Neural cell (in vitro differentiated cells): Measurements from ENCODE around the gene GTF2I. TPM values are rescaled to one million over a fixed set of nuclear protein-coding genes. Genes with fewer than 3 reads are reported as not detected.

Source experiments
- H2AFZ ChIP-seq: fragments of 200-600, 300-800 bp; sonication (generic), shearing (Covaris generic); 2 replicates; pipeline ENCODE4 v1.6.0; 2014; ENCODE audit warnings: low read depth, mild to moderate bottlenecking, antibody characterized with exemption, low read length, moderate library complexity
- H3F3A ChIP-seq: fragments of 200-600 bp; shearing (Covaris generic); 2 replicates; pipeline ENCODE4 v1.6.1; 2016; ENCODE audit warnings: mild to moderate bottlenecking, moderate library complexity, mixed read lengths, antibody characterized with exemption, low read length; ENCODE audit not compliant: insufficient read depth, poor library complexity, severe bottlenecking
- H3K27ac ChIP-seq: fragments of 200-600, 300-800 bp; sonication (generic), shearing (Covaris generic); 2 replicates; pipeline ENCODE4 v1.5.1; 2014; ENCODE audit warnings: mild to moderate bottlenecking, low read length, moderate library complexity
- H3K27me3 ChIP-seq: fragments of 300-800, 200-600 bp; sonication (generic), shearing (Covaris generic); 2 replicates; pipeline ENCODE4 v1.6.0; 2014; ENCODE audit warnings: mild to moderate bottlenecking, low read depth, low read length, moderate library complexity; ENCODE audit not compliant: insufficient read depth
- H3K36me3 ChIP-seq: fragments of 300-800, 200-600 bp; sonication (generic), shearing (Covaris generic); 2 replicates; pipeline ENCODE4 v1.5.1; 2014; ENCODE audit warnings: mild to moderate bottlenecking, antibody characterized with exemption, low read length, moderate library complexity; ENCODE audit not compliant: insufficient read depth
- H3K4me2 ChIP-seq: fragments of 300-800, 200-600 bp; sonication (generic), shearing (Covaris generic); 2 replicates; pipeline ENCODE4 v1.6.0; 2014; ENCODE audit warnings: mild to moderate bottlenecking, low read length
- H3K4me3 ChIP-seq: fragments of 300-800, 200-600 bp; sonication (generic), shearing (Covaris generic); 2 replicates; pipeline ENCODE4 v1.5.1; 2014; ENCODE audit warnings: mild to moderate bottlenecking, low read length, moderate library complexity
- H3K79me2 ChIP-seq: fragments of 200-600 bp; shearing (Covaris generic); replicated peaks from 2 replicates; pipeline ENCODE4 v1.6.0; 2014; ENCODE audit warnings: mild to moderate bottlenecking, low read length, moderate library complexity; ENCODE audit not compliant: insufficient read depth
- H3K9ac ChIP-seq: fragments of 300-800, 200-600 bp; sonication (generic), shearing (Covaris generic); 2 replicates; pipeline ENCODE4 v1.6.1; 2016; ENCODE audit warnings: mild to moderate bottlenecking, low read length, mixed read lengths
- H3K9me2 ChIP-seq: fragments of 200-600 bp; shearing (Covaris generic); 2 replicates; pipeline ENCODE4 v1.6.1; 2016; ENCODE audit warnings: mild to moderate bottlenecking, low read length, mixed read lengths; ENCODE audit not compliant: insufficient read depth
- H3K9me3 ChIP-seq: fragments of 200-600, 300-800 bp; sonication (generic), shearing (Covaris generic); 2 replicates; pipeline ENCODE4 v1.6.1; 2016; ENCODE audit warnings: mild to moderate bottlenecking, mixed run types, low read length, moderate library complexity, mixed read lengths
- H4K20me1 ChIP-seq: fragments of 200-600 bp; shearing (Covaris generic); 2 replicates; pipeline ENCODE4 v1.6.1; 2016; ENCODE audit warnings: mild to moderate bottlenecking, mixed run types; ENCODE audit not compliant: insufficient read depth
- EP300 ChIP-seq: fragments of 450-650 bp; conservative IDR thresholded peaks from 2 replicates; pipeline ENCODE4 v1.6.1; 2014; ENCODE audit warnings: antibody characterized with exemption, mild to moderate bottlenecking, moderate library complexity; ENCODE audit not compliant: poor library complexity, severe bottlenecking
- EZH2 ChIP-seq: fragments of 200-600, 300-800 bp; shearing (Covaris generic), sonication (generic); IDR thresholded peaks from 2 replicates; pipeline ENCODE4 v1.6.1; 2014; ENCODE audit warnings: antibody characterized with exemption, low read length, borderline replicate concordance, mild to moderate bottlenecking; ENCODE audit not compliant: insufficient read depth, poor library complexity, severe bottlenecking
- MXI1 ChIP-seq: fragments of 450-650 bp; conservative IDR thresholded peaks from 2 replicates; pipeline ENCODE4 v1.6.1; 2014; ENCODE audit warnings: antibody characterized with exemption, mild to moderate bottlenecking; ENCODE audit not compliant: poor library complexity, severe bottlenecking
- POLR2AphosphoS5 ChIP-seq: IDR thresholded peaks from 2 replicates; pipeline ENCODE4 v1.6.1; 2012
- RAD21 ChIP-seq: fragments of 450-650 bp; conservative IDR thresholded peaks from 2 replicates; pipeline ENCODE4 v1.6.1; 2014; ENCODE audit warnings: antibody characterized with exemption, mild to moderate bottlenecking, moderate library complexity
- SMC3 ChIP-seq: fragments of 450-650 bp; conservative IDR thresholded peaks from 2 replicates; pipeline ENCODE4 v1.6.1; 2014; ENCODE audit warnings: antibody characterized with exemption, mild to moderate bottlenecking, moderate library complexity; ENCODE audit not compliant: poor library complexity
- TAF1 ChIP-seq: IDR thresholded peaks from 2 replicates; pipeline ENCODE4 v1.6.1; 2012; ENCODE audit warnings: low read depth
- polyA plus RNA-seq: library from polyadenylated mRNA; depleted of rRNA; stranded (reverse); fragments of >200 nt; gene quantifications from 2 replicates; pipeline ENCODE4 v1.2.3, GENCODE V29; 2014
- TF ChIP-seq, protein P1 (sequence below): IDR thresholded peaks from 2 replicates; pipeline ENCODE4 v1.6.1; 2012; ENCODE audit warnings: borderline replicate concordance
- TF ChIP-seq, protein P2 (sequence below): fragments of 450-650 bp; IDR thresholded peaks from 2 replicates; pipeline ENCODE4 v1.5.1; 2014; ENCODE audit warnings: antibody characterized with exemption, mild to moderate bottlenecking, moderate library complexity; ENCODE audit not compliant: poor library complexity, severe bottlenecking

GTF2I gene
- polyA plus RNA-seq, 1 donor from 2014 or later = 274 TPM

DNA sequence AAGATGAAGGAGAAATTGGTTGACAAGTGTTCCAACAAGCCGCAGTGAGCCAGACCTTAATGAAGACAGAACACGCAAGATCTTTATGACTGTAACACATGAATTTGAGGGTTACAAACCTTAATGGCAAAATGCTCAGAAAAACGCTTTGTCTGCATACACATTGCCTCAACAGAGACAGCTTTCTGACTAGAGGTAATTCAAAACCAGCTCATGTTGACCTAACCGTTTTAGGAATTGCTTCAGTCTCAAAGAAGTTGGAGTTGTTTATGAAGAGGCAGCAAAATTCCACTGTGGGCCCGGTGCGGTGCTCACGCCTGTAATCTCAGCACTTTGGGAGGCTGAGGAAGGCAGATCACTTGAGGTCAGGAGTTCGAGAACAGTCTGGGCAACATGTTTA lies 2.2 kb upstream of the GTF2I start:
- Histone ChIP-seq H2AFZ (no peak overlapping the region), H3K9me3 (no peaks in the 10 kb centered on the region), H3K4me2 (no peak overlapping the region), H3K9ac (no peak overlapping the region), H3K36me3 (no peaks in the 10 kb centered on the region), H3K9me2 (no peaks in the 10 kb centered on the region), H3K27ac (peak overlapping the region; percentile 100), H4K20me1 (peaks cover 3% of the 10 kb centered on the region), H3K4me3 (peak overlapping the region; percentile 91), H3K27me3 (no peaks in the 10 kb centered on the region), H3F3A (no peaks in the 10 kb centered on the region), H3K79me2 (peaks cover 19% of the 10 kb centered on the region)
- no peak for TF ChIP-seq MXI1

DNA sequence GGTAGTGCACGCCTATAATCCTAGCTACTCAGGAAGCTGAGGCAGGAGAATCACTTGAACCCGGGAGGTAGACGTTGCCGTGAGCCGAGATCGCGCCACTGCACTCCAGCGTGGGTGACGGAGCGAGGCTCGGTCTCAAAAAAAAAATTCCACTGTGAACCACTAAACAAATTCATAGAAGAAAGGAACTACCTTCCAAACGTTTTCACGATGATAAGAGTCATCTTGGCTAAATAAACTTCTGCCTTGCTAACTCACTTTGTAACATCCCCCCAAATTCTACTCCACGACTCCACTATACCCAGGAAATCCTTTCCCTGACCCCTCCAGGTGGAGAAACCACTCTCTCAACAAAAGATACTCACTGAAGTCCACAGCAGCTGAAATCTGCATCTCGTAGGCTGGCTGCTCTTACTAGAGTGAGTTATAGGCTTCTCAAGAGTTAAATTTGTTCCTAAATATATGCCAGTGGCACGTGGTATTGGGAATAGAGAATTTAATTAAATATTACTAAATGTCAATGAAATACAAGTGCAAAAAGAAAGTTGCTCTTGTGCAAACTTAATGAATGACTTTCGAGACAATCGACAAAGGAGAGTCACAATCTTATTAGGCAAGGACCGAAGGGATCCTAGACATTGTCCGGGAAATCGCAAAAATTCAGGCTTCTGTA lies 1.6 kb upstream of the GTF2I start:
- Histone ChIP-seq H3K4me2 (peak overlapping the region; percentile 62), H3K36me3 (no peaks in the 10 kb centered on the region), H3K9ac (peak overlapping the region; percentile 99), H3K9me3 (no peaks in the 10 kb centered on the region), H4K20me1 (peaks cover 4% of the 10 kb centered on the region), H3K27me3 (no peaks in the 10 kb centered on the region), H3K9me2 (no peaks in the 10 kb centered on the region), H3F3A (no peaks in the 10 kb centered on the region), H3K27ac (peak overlapping the region; percentile 100), H3K4me3 (peak overlapping the region; percentile 91), H3K79me2 (peaks cover 24% of the 10 kb centered on the region), H2AFZ (peak overlapping the region; percentile 19)
- TF ChIP-seq, protein P1, sequence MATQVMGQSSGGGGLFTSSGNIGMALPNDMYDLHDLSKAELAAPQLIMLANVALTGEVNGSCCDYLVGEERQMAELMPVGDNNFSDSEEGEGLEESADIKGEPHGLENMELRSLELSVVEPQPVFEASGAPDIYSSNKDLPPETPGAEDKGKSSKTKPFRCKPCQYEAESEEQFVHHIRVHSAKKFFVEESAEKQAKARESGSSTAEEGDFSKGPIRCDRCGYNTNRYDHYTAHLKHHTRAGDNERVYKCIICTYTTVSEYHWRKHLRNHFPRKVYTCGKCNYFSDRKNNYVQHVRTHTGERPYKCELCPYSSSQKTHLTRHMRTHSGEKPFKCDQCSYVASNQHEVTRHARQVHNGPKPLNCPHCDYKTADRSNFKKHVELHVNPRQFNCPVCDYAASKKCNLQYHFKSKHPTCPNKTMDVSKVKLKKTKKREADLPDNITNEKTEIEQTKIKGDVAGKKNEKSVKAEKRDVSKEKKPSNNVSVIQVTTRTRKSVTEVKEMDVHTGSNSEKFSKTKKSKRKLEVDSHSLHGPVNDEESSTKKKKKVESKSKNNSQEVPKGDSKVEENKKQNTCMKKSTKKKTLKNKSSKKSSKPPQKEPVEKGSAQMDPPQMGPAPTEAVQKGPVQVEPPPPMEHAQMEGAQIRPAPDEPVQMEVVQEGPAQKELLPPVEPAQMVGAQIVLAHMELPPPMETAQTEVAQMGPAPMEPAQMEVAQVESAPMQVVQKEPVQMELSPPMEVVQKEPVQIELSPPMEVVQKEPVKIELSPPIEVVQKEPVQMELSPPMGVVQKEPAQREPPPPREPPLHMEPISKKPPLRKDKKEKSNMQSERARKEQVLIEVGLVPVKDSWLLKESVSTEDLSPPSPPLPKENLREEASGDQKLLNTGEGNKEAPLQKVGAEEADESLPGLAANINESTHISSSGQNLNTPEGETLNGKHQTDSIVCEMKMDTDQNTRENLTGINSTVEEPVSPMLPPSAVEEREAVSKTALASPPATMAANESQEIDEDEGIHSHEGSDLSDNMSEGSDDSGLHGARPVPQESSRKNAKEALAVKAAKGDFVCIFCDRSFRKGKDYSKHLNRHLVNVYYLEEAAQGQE = no peak
- no peak for TF ChIP-seq TAF1
- TF ChIP-seq EZH2 = no peak
- TF ChIP-seq POLR2AphosphoS5 = no peak
- TF ChIP-seq, protein P2, sequence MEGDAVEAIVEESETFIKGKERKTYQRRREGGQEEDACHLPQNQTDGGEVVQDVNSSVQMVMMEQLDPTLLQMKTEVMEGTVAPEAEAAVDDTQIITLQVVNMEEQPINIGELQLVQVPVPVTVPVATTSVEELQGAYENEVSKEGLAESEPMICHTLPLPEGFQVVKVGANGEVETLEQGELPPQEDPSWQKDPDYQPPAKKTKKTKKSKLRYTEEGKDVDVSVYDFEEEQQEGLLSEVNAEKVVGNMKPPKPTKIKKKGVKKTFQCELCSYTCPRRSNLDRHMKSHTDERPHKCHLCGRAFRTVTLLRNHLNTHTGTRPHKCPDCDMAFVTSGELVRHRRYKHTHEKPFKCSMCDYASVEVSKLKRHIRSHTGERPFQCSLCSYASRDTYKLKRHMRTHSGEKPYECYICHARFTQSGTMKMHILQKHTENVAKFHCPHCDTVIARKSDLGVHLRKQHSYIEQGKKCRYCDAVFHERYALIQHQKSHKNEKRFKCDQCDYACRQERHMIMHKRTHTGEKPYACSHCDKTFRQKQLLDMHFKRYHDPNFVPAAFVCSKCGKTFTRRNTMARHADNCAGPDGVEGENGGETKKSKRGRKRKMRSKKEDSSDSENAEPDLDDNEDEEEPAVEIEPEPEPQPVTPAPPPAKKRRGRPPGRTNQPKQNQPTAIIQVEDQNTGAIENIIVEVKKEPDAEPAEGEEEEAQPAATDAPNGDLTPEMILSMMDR = no peak
- no peak for TF ChIP-seq RAD21
- TF ChIP-seq MXI1 = no peak
- no peak for TF ChIP-seq EP300
- TF ChIP-seq SMC3 = no peak
